IMR-90 (cell line): Measurements from ENCODE around the gene GLRA2. TPM values are rescaled to one million over a fixed set of nuclear protein-coding genes. Genes with fewer than 3 reads are reported as not detected.
A peak's percentile ranks its signal among the peaks of the same experiment; 100 is the strongest.

Experiments
- ATAC-seq: fragments of 200-7000 bp; cut with Tn5 transposase; 2 replicates; pipeline ENCODE4 v1.9.1; 2020; ENCODE audit warnings: low read depth, mild to moderate bottlenecking, moderate library complexity
- BruUV-seq: library from RNA; stranded (reverse); fragments of 400-500 nt; replicated peaks from 2 replicates; lab custom pipeline; 2021; lab: Mats Ljungman, UMichigan
- CTCF ChIA-PET: fragments of 300-600 bp; formaldehyde crosslinking; extraction: SDS; loops from one replicate; lab custom pipeline; 2021; ENCODE audit warnings: antibody characterized with exemption; lab: Yijun Ruan, JAX
- POLR2A ChIA-PET: fragments of 300-600 bp; sonication (Branson Sonifier 250); formaldehyde crosslinking; loops from one replicate; lab custom pipeline; 2022; ENCODE audit warnings: antibody characterized with exemption; ENCODE audit not compliant: unreplicated experiment; lab: Charles Lee
- DNase-seq: peaks from one replicate; pipeline ENCODE4 v3.0.0; 2013
- H2AFZ ChIP-seq: replicated peaks from 2 replicates; pipeline ENCODE3; 2013; ENCODE audit warnings: low read length, mild to moderate bottlenecking; ENCODE audit not compliant: poor library complexity
- H2AK5ac ChIP-seq: 2 replicates; pipeline ENCODE4 v1.6.1; 2013; ENCODE audit warnings: low read depth, low read length, inconsistent platforms
- H2AK9ac ChIP-seq: replicated peaks from 2 replicates; pipeline ENCODE3; 2013; ENCODE audit warnings: mild to moderate bottlenecking, low read depth, low read length, moderate library complexity; ENCODE audit not compliant: poor library complexity
- H2BK120ac ChIP-seq: 2 replicates; pipeline ENCODE4 v1.6.1; 2013; ENCODE audit warnings: low read depth, low read length, inconsistent platforms
- H2BK15ac ChIP-seq: 3 replicates; pipeline ENCODE4 v1.6.1; 2013; ENCODE audit warnings: low read depth, low read length, inconsistent platforms
- H2BK20ac ChIP-seq: 2 replicates; pipeline ENCODE4 v1.6.1; 2013; ENCODE audit warnings: low read depth, mild to moderate bottlenecking, inconsistent platforms, low read length, moderate library complexity
- H2BK5ac ChIP-seq: 2 replicates; pipeline ENCODE4 v1.6.1; 2013; ENCODE audit warnings: mild to moderate bottlenecking, low read depth, low read length, inconsistent platforms; ENCODE audit not compliant: poor library complexity, severe bottlenecking
- H3K14ac ChIP-seq: replicated peaks from 2 replicates; pipeline ENCODE4 v1.6.1; 2013; ENCODE audit warnings: low read depth, low read length, inconsistent platforms
- H3K18ac ChIP-seq: 2 replicates; pipeline ENCODE4 v1.6.1; 2013; ENCODE audit warnings: low read depth, low read length, control low read depth
- H3K23ac ChIP-seq: 2 replicates; pipeline ENCODE4 v1.6.1; 2013; ENCODE audit warnings: low read depth, low read length, inconsistent platforms
- H3K27ac ChIP-seq: 2 replicates; pipeline ENCODE4 v1.5.1; 2013; ENCODE audit warnings: mild to moderate bottlenecking, control low read depth, low read length; ENCODE audit not compliant: insufficient read depth
- H3K27me3 ChIP-seq: 2 replicates; pipeline ENCODE4 v1.6.1; 2013; ENCODE audit warnings: low read length; ENCODE audit not compliant: control insufficient read depth, insufficient read depth
- H3K36me3 ChIP-seq: 2 replicates; pipeline ENCODE4 v1.6.1; 2013; ENCODE audit warnings: low read length, mixed read lengths; ENCODE audit not compliant: control insufficient read depth, insufficient read depth
- H3K4ac ChIP-seq: 2 replicates; pipeline ENCODE4 v1.6.1; 2013; ENCODE audit warnings: low read depth, low read length, inconsistent platforms
- H3K4me1 ChIP-seq: 2 replicates; pipeline ENCODE4 v1.6.1; 2013; ENCODE audit warnings: low read length, mixed read lengths; ENCODE audit not compliant: control insufficient read depth, insufficient read depth
- H3K4me2 ChIP-seq: 2 replicates; pipeline ENCODE4 v1.6.1; 2013; ENCODE audit warnings: low read depth, mild to moderate bottlenecking, control low read depth, low read length, moderate library complexity
- H3K4me3 ChIP-seq: 2 replicates; pipeline ENCODE4 v1.5.1; 2013; ENCODE audit warnings: low read depth, mild to moderate bottlenecking, control low read depth, low read length, moderate library complexity; ENCODE audit not compliant: insufficient read depth
- H3K56ac ChIP-seq: 2 replicates; pipeline ENCODE4 v1.6.1; 2013; ENCODE audit warnings: low read length, inconsistent platforms; ENCODE audit not compliant: insufficient read depth; ENCODE audit errors: extremely low read depth
- H3K79me1 ChIP-seq, 2 experiments: 2 replicates each; pipeline ENCODE4 v1.6.1; 2013; ENCODE audit warnings: low read length in 2 of 2, inconsistent platforms in 1 of 2, low read depth in 1 of 2
- H3K9ac ChIP-seq: 2 replicates; pipeline ENCODE4 v1.6.1; 2013; ENCODE audit warnings: low read depth, low read length, control low read depth
- H3K9me1 ChIP-seq: 2 replicates; pipeline ENCODE4 v1.6.1; 2013; ENCODE audit warnings: low read length, inconsistent platforms; ENCODE audit not compliant: insufficient read depth
- H3K9me3 ChIP-seq: 2 replicates; pipeline ENCODE4 v1.6.1; 2013; ENCODE audit warnings: low read length; ENCODE audit not compliant: control insufficient read depth, insufficient read depth
- H4K20me1 ChIP-seq: 2 replicates; pipeline ENCODE4 v1.6.1; 2013; ENCODE audit warnings: low read length, inconsistent platforms; ENCODE audit not compliant: insufficient read depth
- H4K5ac ChIP-seq: 2 replicates; pipeline ENCODE4 v1.6.1; 2013; ENCODE audit warnings: mild to moderate bottlenecking, low read depth, low read length, control low read depth
- H4K8ac ChIP-seq, 2 experiments: 2 replicates each; pipeline ENCODE4 v1.6.1; 2013; ENCODE audit warnings: low read depth in 2 of 2, low read length in 2 of 2, control low read depth in 1 of 2, inconsistent platforms in 1 of 2
- H4K91ac ChIP-seq: 2 replicates; pipeline ENCODE4 v1.6.1; 2013; ENCODE audit warnings: low read depth, low read length, inconsistent platforms; ENCODE audit not compliant: insufficient read depth
- FOS ChIP-seq: fragments of 150-350 bp; IDR thresholded peaks from 2 replicates; pipeline ENCODE4 v1.6.1; 2016; ENCODE audit warnings: low read depth, low read length
- MAZ ChIP-seq: IDR thresholded peaks from 2 replicates; pipeline ENCODE4 v1.6.1; 2012; ENCODE audit warnings: low read depth, mild to moderate bottlenecking, low read length, improper control_type of control experiment, moderate library complexity, borderline replicate concordance
- RAD21 ChIP-seq: IDR thresholded peaks from 2 replicates; pipeline ENCODE4 v1.6.1; 2012; ENCODE audit warnings: low read length, improper control_type of control experiment
- RFX5 ChIP-seq: IDR thresholded peaks from 2 replicates; pipeline ENCODE4 v1.8.0; 2012; ENCODE audit warnings: low read depth, mild to moderate bottlenecking, low read length, moderate library complexity
- SMC3 ChIP-seq: fragments of 150-350 bp; IDR thresholded peaks from 2 replicates; pipeline ENCODE4 v1.6.1; 2016; ENCODE audit warnings: low read depth, mild to moderate bottlenecking, antibody characterized with exemption, low read length, moderate library complexity
- WGBS, 2 experiments: methylation state at CpG; one replicate each; pipeline versions ENCODE4 v1.1.5 to v1.1.7; 2013; ENCODE audit warnings: missing lambda C conversion rate in 2 of 2; ENCODE audit not compliant: insufficient read length in 1 of 2; ENCODE audit errors: extremely low coverage in 2 of 2; 5-methylcytosine and 5-hydroxymethylcytosine counted together
- dilution Hi-C: fragments of 300-500 bp; cut with HindIII; formaldehyde crosslinking; loops from one replicate; pipeline ENCODE4 v1.14.3; 2018; ENCODE audit warnings: low sequenced_read_pairs; ENCODE audit not compliant: unreplicated experiment
- in situ Hi-C: fragments of 300-500 bp; cut with MboI; formaldehyde crosslinking; loops from 3 replicates; pipeline ENCODE4 v1.14.3; 2019; ENCODE audit warnings: low sequenced_read_pairs, inconsistent platforms, mixed read lengths
- intact Hi-C: fragments of 100-400 bp; cut with micrococcal nuclease; formaldehyde crosslinking; loops from 2 replicates; pipeline ENCODE4 v1.10.0; 2022
- polyA plus RNA-seq, 3 experiments: library from polyadenylated mRNA; depleted of rRNA; stranded (reverse); fragments of >200 nt; gene quantifications; 2 replicates each; pipeline ENCODE4 v1.2.3, GENCODE V29; 2012; ENCODE audit warnings: low replicate concordance in 1 of 3
- total RNA-seq: library from RNA; depleted of rRNA; stranded (reverse); fragments of >200 nt; gene quantifications from 2 replicates; pipeline ENCODE4 v1.2.3, GENCODE V29; 2012
- TF ChIP-seq, protein P1 (sequence below): fragments of 150-350 bp; IDR thresholded peaks from 2 replicates; pipeline ENCODE4 v1.6.1; 2016; ENCODE audit warnings: low read depth, mild to moderate bottlenecking, low read length, moderate library complexity, borderline replicate concordance
- TF ChIP-seq, protein P2 (sequence below): conservative IDR thresholded peaks from 2 replicates; pipeline ENCODE4 v1.5.1; 2012; ENCODE audit warnings: mild to moderate bottlenecking, low read depth, low read length, improper control_type of control experiment

The GLRA2 gene
- total and polyA plus RNA-seq, 2 of the 4 experiments (the other 2 are of a cell fraction), result not detected

DNA sequence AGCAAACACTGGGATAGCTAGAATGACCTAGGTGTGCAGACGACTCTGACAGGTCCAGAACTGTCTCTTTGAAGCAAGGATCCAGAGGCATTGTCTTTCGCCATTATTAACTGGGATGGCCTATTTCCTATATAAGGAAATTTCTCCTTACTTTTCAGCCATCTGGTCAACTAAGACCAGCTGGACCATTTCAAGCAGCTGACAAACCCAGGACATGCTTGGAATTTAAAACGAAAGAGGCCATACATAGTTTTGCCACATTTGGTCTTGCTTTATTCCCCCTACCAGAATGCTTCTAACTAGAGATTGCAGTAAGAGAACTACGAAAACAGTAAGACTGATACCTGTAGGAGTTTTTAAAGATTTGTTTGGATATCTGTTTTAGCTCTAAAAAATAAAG lies 87.0 kb downstream of the GLRA2 start:
- Histone ChIP-seq H4K8ac (peak overlapping the region; percentile 59 to 69; a peak in 3 of 4 replicates), H3K27ac (peak overlapping the region; percentile 99; the same call in 1 of the 2 replicates), H2BK20ac (peak overlapping the region; percentile 90; the same call in 1 of the 2 replicates), H3K36me3 (no peaks in the 10 kb centered on the region), H3K23ac (0 out of 2 replicates have a peak overlapping the region, but pooled peaks have one; percentile 0), H2BK5ac (peak overlapping the region; percentile 80), H2AFZ (no peak overlapping the region), H3K4me3 (no peak overlapping the region), H4K91ac (peak overlapping the region; percentile 43), H2AK5ac (no peak overlapping the region), H3K4me1 (peaks cover 3% of the 10 kb centered on the region), H3K79me1 (no peaks in the 10 kb centered on the region), H3K4ac (peak overlapping the region; percentile 41; the same call in 1 of the 2 replicates), H3K9ac (peak overlapping the region; percentile 51; the same call in 1 of the 2 replicates), H4K20me1 (no peaks in the 10 kb centered on the region), H4K5ac (peak overlapping the region; percentile 97), H3K9me3 (no peaks in the 10 kb centered on the region), H3K4me2 (peak overlapping the region; percentile 84), H3K14ac (no peak overlapping the region), H3K9me1 (no peaks in the 10 kb centered on the region), H3K27me3 (no peaks in the 10 kb centered on the region), H3K18ac (peak overlapping the region; percentile 98), H2AK9ac (no peak overlapping the region), H3K56ac (no peak overlapping the region), H2BK15ac (no peak overlapping the region), H2BK120ac (peak overlapping the region; percentile 84)
- CTCF ChIA-PET, result interaction anchor here (1.0 to 1.6 kb wide), 3 partner anchors 11 to 31 kb away, joined by 3 read pairs; no protein-coding TSS in a partner anchor
- ATAC-seq, result peak; percentile 84
- TF ChIP-seq, protein P1, sequence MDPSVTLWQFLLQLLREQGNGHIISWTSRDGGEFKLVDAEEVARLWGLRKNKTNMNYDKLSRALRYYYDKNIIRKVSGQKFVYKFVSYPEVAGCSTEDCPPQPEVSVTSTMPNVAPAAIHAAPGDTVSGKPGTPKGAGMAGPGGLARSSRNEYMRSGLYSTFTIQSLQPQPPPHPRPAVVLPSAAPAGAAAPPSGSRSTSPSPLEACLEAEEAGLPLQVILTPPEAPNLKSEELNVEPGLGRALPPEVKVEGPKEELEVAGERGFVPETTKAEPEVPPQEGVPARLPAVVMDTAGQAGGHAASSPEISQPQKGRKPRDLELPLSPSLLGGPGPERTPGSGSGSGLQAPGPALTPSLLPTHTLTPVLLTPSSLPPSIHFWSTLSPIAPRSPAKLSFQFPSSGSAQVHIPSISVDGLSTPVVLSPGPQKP, result no peak
- TF ChIP-seq FOS (no peak), RAD21 (no peak), MAZ (no peak), RFX5 (no peak), SMC3 (no peak)
- TF ChIP-seq, protein P2, sequence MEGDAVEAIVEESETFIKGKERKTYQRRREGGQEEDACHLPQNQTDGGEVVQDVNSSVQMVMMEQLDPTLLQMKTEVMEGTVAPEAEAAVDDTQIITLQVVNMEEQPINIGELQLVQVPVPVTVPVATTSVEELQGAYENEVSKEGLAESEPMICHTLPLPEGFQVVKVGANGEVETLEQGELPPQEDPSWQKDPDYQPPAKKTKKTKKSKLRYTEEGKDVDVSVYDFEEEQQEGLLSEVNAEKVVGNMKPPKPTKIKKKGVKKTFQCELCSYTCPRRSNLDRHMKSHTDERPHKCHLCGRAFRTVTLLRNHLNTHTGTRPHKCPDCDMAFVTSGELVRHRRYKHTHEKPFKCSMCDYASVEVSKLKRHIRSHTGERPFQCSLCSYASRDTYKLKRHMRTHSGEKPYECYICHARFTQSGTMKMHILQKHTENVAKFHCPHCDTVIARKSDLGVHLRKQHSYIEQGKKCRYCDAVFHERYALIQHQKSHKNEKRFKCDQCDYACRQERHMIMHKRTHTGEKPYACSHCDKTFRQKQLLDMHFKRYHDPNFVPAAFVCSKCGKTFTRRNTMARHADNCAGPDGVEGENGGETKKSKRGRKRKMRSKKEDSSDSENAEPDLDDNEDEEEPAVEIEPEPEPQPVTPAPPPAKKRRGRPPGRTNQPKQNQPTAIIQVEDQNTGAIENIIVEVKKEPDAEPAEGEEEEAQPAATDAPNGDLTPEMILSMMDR, result no peak
- POLR2A ChIA-PET, result interaction anchor here (0.9 kb wide), 1 partner anchor 252 kb away, joined by 3 read pairs; no protein-coding TSS in a partner anchor
- BruUV-seq, result no TSS peak
- no CpG with 5 or more reads among the region's 4 CpGs for WGBS, 2 experiments
- in situ Hi-C loops (no loop called here), intact Hi-C loops (loop anchor here (2.0 kb wide), 1 partner anchor 256 kb away; the partner anchor contains the start of genes FANCB and MOSPD2), dilution Hi-C loops (no loop called here)
- peak; percentile 38 for DNase-seq
